Neutrophil (primary cell): ENCODE measurements around the gene PRMT3.

Source experiments
- H3K27ac ChIP-seq: fragments of 200-600 bp; sonication (generic); 2 replicates; pipeline ENCODE4 v1.5.1; 2016; ENCODE audit warnings: mild to moderate bottlenecking, moderate library complexity
- H3K27me3 ChIP-seq: fragments of 200-600 bp; sonication (generic); 2 replicates; pipeline ENCODE4 v1.6.0; 2016; ENCODE audit warnings: mild to moderate bottlenecking
- H3K36me3 ChIP-seq: fragments of 200-600 bp; sonication (generic); 2 replicates; pipeline ENCODE4 v1.5.1; 2017
- H3K4me1 ChIP-seq, 2 experiments: fragments of 200-600 bp in 1 of 2; sonication (generic) in 1 of 2; 1 replicate in 1 of 2; 2 replicates in 1 of 2; pipeline versions ENCODE4 v1.5.1 to v1.6.1; 2013 to 2016; ENCODE audit warnings: low read depth in 1 of 2, low read length in 1 of 2, mild to moderate bottlenecking in 1 of 2, moderate library complexity in 1 of 2; ENCODE audit not compliant: control insufficient read depth in 1 of 2, insufficient read depth in 1 of 2
- H3K4me3 ChIP-seq, 2 experiments: fragments of 200-600 bp in 1 of 2; sonication (generic) in 1 of 2; 1 replicate in 1 of 2; 2 replicates in 1 of 2; pipeline ENCODE4 v1.5.1; 2013 to 2016; ENCODE audit warnings: low read depth in 1 of 2, low read length in 1 of 2, mild to moderate bottlenecking in 1 of 2, moderate library complexity in 1 of 2
- H3K9me3 ChIP-seq: fragments of 200-600 bp; sonication (generic); 2 replicates; pipeline ENCODE4 v1.5.1; 2016
- TF ChIP-seq, protein P1 (sequence below): fragments of 200-600 bp; sonication (generic); IDR thresholded peaks from 2 replicates; pipeline ENCODE4 v1.5.1; 2016; ENCODE audit warnings: antibody characterized with exemption

Gene PRMT3

DNA sequence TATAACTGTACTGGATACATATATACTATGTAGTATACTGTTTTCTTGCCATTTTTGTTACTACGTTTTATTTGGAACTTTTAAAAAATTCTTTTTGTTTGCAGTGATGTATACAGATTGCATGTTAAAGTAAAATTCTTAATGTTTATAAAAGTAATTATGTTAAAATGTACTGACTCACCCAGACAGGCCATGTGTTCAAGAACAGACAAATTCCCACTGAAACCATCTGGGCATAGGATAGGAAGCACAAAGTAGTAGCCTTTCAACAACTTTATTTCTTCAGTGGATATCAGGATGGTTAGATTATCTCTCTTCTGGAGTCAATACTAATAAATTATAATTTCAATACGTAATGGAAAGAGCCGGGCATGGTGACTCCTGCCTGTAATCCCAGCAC lies 19.8 kb downstream of the PRMT3 start:
- no peak overlapping the region for H3K4me3 ChIP-seq
- no peaks in the 10 kb centered on the region for H3K9me3 ChIP-seq
- TF ChIP-seq, protein P1, sequence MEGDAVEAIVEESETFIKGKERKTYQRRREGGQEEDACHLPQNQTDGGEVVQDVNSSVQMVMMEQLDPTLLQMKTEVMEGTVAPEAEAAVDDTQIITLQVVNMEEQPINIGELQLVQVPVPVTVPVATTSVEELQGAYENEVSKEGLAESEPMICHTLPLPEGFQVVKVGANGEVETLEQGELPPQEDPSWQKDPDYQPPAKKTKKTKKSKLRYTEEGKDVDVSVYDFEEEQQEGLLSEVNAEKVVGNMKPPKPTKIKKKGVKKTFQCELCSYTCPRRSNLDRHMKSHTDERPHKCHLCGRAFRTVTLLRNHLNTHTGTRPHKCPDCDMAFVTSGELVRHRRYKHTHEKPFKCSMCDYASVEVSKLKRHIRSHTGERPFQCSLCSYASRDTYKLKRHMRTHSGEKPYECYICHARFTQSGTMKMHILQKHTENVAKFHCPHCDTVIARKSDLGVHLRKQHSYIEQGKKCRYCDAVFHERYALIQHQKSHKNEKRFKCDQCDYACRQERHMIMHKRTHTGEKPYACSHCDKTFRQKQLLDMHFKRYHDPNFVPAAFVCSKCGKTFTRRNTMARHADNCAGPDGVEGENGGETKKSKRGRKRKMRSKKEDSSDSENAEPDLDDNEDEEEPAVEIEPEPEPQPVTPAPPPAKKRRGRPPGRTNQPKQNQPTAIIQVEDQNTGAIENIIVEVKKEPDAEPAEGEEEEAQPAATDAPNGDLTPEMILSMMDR, result no peak
- H3K36me3 ChIP-seq, result peaks cover 31% of the 10 kb centered on the region
- no peaks in the 10 kb centered on the region for H3K27me3 ChIP-seq
- no peak overlapping the region for H3K27ac ChIP-seq
- no peaks in the 10 kb centered on the region for H3K4me1 ChIP-seq

GRCh38 chr11:20415432-20415831 lies 27.9 kb downstream of the PRMT3 start:
- TF ChIP-seq, protein P1, result no peak
- no peak overlapping the region for H3K4me3 ChIP-seq
- no peak overlapping the region for H3K27ac ChIP-seq
- peaks cover 2% of the 10 kb centered on the region for H3K36me3 ChIP-seq
- H3K9me3 ChIP-seq, result no peaks in the 10 kb centered on the region
- no peaks in the 10 kb centered on the region for H3K4me1 ChIP-seq
- H3K27me3 ChIP-seq, result no peaks in the 10 kb centered on the region

- no peak overlapping the region for H3K27ac ChIP-seq
- no peak overlapping the region for H3K4me3 ChIP-seq
- H3K9me3 ChIP-seq, result no peaks in the 10 kb centered on the region
- peaks cover 4% of the 10 kb centered on the region for H3K36me3 ChIP-seq
- H3K27me3 ChIP-seq, result no peaks in the 10 kb centered on the region
- TF ChIP-seq, protein P1, result no peak
- H3K4me1 ChIP-seq, result no peaks in the 10 kb centered on the region
These were observed 30.3 kb downstream of the PRMT3 start for GRCh38 chr11:20417771-20418170.

GRCh38 chr11:20421946-20422345 lies 34.4 kb downstream of the PRMT3 start:
- H3K9me3 ChIP-seq, result no peaks in the 10 kb centered on the region
- no peaks in the 10 kb centered on the region for H3K27me3 ChIP-seq
- H3K27ac ChIP-seq, result no peak overlapping the region
- H3K4me3 ChIP-seq, result no peak overlapping the region
- H3K36me3 ChIP-seq, result peaks cover 4% of the 10 kb centered on the region
- no peaks in the 10 kb centered on the region for H3K4me1 ChIP-seq
- TF ChIP-seq, protein P1, result no peak

- no peaks in the 10 kb centered on the region for H3K36me3 ChIP-seq
- TF ChIP-seq, protein P1, result no peak
- no peaks in the 10 kb centered on the region for H3K9me3 ChIP-seq
- H3K4me3 ChIP-seq, result no peak overlapping the region
- no peak overlapping the region for H3K27ac ChIP-seq
- no peaks in the 10 kb centered on the region for H3K27me3 ChIP-seq
- no peaks in the 10 kb centered on the region for H3K4me1 ChIP-seq
These were observed 41.7 kb downstream of the PRMT3 start for GRCh38 chr11:20429216-20429615.

GRCh38 chr11:20438637-20439036 lies 51.1 kb downstream of the PRMT3 start:
- no peaks in the 10 kb centered on the region for H3K9me3 ChIP-seq

More at GRCh38 chr11:20438637-20439036, 51.1 kb downstream of the PRMT3 start:
- TF ChIP-seq, protein P1, result no peak
- Histone ChIP-seq H3K4me1 (no peaks in the 10 kb centered on the region), H3K27me3 (no peaks in the 10 kb centered on the region), H3K27ac (no peak overlapping the region), H3K4me3 (no peak overlapping the region), H3K36me3 (peaks cover 7% of the 10 kb centered on the region)
